IPS DF 6.9 (cell line): Measurements from ENCODE around the gene ANKRD33B.
"Not testable (repeated sequence)": the region's sequence is repeated elsewhere in the genome, so short reads cannot be mapped to it uniquely, and the experiment has no call there.

Source experiments
- DNase-seq: peaks from one replicate; pipeline ENCODE4 v3.0.0-alpha.2; 2013; ENCODE audit warnings: low read depth, low spot score
- H3K27ac ChIP-seq: one replicate; pipeline ENCODE4 v1.5.1; 2013; ENCODE audit warnings: low read length, control low read depth
- H3K27me3 ChIP-seq: 2 replicates; pipeline ENCODE4 v1.6.1; 2013; ENCODE audit warnings: mild to moderate bottlenecking, low read length; ENCODE audit not compliant: control insufficient read depth, insufficient read depth
- H3K36me3 ChIP-seq: 2 replicates; pipeline ENCODE4 v1.6.1; 2013; ENCODE audit warnings: low read length; ENCODE audit not compliant: control insufficient read depth, insufficient read depth
- H3K4me1 ChIP-seq: 2 replicates; pipeline ENCODE4 v1.6.1; 2013; ENCODE audit warnings: low read length; ENCODE audit not compliant: control insufficient read depth, insufficient read depth
- H3K4me3 ChIP-seq: 2 replicates; pipeline ENCODE4 v1.5.1; 2013; ENCODE audit warnings: mild to moderate bottlenecking, low read length
- H3K9me3 ChIP-seq: 2 replicates; pipeline ENCODE4 v1.6.1; 2013; ENCODE audit warnings: low read length, inconsistent platforms; ENCODE audit not compliant: control insufficient read depth, insufficient read depth
- WGBS: extraction: QIAGEN DNeasy Blood & Tissue Kit; methylation state at CpG from one replicate; pipeline ENCODE4 v1.1.7; 2013; ENCODE audit warnings: mixed read lengths, missing lambda C conversion rate; ENCODE audit not compliant: insufficient read length, insufficient coverage; 5-methylcytosine and 5-hydroxymethylcytosine counted together

Gene ANKRD33B

GRCh38 chr5:10548418-10549122, 15.3 kb upstream of the ANKRD33B start:
- Histone ChIP-seq H3K4me3 (no peak overlapping the region), H3K36me3 (no peaks in the 10 kb centered on the region), H3K27ac (no peak overlapping the region), H3K27me3 (no peaks in the 10 kb centered on the region), H3K9me3 (no peaks in the 10 kb centered on the region), H3K4me1 (peaks cover 5% of the 10 kb centered on the region; the same call in 1 of the 2 replicates)
- 100% methylated on average over 16 of the region's 48 CpGs for WGBS
- DNase-seq: no peak

- H3K27me3 ChIP-seq, DNase-seq, H3K9me3 ChIP-seq, H3K27ac ChIP-seq, H3K36me3 ChIP-seq, H3K4me3 ChIP-seq, H3K4me1 ChIP-seq: not testable (repeated sequence)
- no CpG with 5 or more reads among the region's 30 CpGs for WGBS
These were observed 14.8 kb upstream of the ANKRD33B start for GRCh38 chr5:10549123-10549514.

GRCh38 chr5:10550222-10550995, 13.5 kb upstream of the ANKRD33B start:
- no peak overlapping the region for H3K4me3 ChIP-seq
- H3K27me3 ChIP-seq: no peaks in the 10 kb centered on the region
- no peaks in the 10 kb centered on the region for H3K36me3 ChIP-seq
- no peaks in the 10 kb centered on the region for H3K9me3 ChIP-seq
- no peak for DNase-seq
- H3K4me1 ChIP-seq: peaks cover 5% of the 10 kb centered on the region; the same call in 1 of the 2 replicates
- no CpG with 5 or more reads among the region's 10 CpGs for WGBS
- no peak overlapping the region for H3K27ac ChIP-seq

- H3K27me3 ChIP-seq: no peaks in the 10 kb centered on the region
- no peak overlapping the region for H3K27ac ChIP-seq
- WGBS: no CpG with 5 or more reads among the region's 3 CpGs
- DNase-seq: no peak
- no peak overlapping the region for H3K4me3 ChIP-seq
- H3K4me1 ChIP-seq: peaks cover 5% of the 10 kb centered on the region; the same call in 1 of the 2 replicates
- H3K9me3 ChIP-seq: no peaks in the 10 kb centered on the region
- no peaks in the 10 kb centered on the region for H3K36me3 ChIP-seq
These were observed 12.1 kb upstream of the ANKRD33B start for GRCh38 chr5:10551782-10552138.

GRCh38 chr5:10552183-10553143, 11.4 kb upstream of the ANKRD33B start:
- H3K27me3 ChIP-seq: no peaks in the 10 kb centered on the region
- WGBS: no CpG with 5 or more reads among the region's 14 CpGs
- no peaks in the 10 kb centered on the region for H3K36me3 ChIP-seq
- H3K27ac ChIP-seq: no peak overlapping the region
- H3K4me3 ChIP-seq: no peak overlapping the region
- no peak for DNase-seq
- peaks cover 5% of the 10 kb centered on the region; the same call in 1 of the 2 replicates for H3K4me1 ChIP-seq
- H3K9me3 ChIP-seq: no peaks in the 10 kb centered on the region

- DNase-seq: no peak
- no peak overlapping the region for H3K4me3 ChIP-seq
- no peaks in the 10 kb centered on the region for H3K36me3 ChIP-seq
- H3K27ac ChIP-seq: no peak overlapping the region
- no peaks in the 10 kb centered on the region for H3K27me3 ChIP-seq
- peaks cover 5% of the 10 kb centered on the region; the same call in 1 of the 2 replicates for H3K4me1 ChIP-seq
- H3K9me3 ChIP-seq: no peaks in the 10 kb centered on the region
- no CpG with 5 or more reads among the region's 7 CpGs for WGBS
These were observed 10.4 kb upstream of the ANKRD33B start for GRCh38 chr5:10553476-10553875.

GRCh38 chr5:10555277-10555684, 8.6 kb upstream of the ANKRD33B start:
- no peaks in the 10 kb centered on the region for H3K9me3 ChIP-seq
- DNase-seq: no peak
- no CpG with 5 or more reads among the region's 8 CpGs for WGBS
- H3K36me3 ChIP-seq: no peaks in the 10 kb centered on the region
- H3K4me1 ChIP-seq: peaks cover 5% of the 10 kb centered on the region; the same call in 1 of the 2 replicates
- H3K27ac ChIP-seq: no peak overlapping the region
- H3K27me3 ChIP-seq: no peaks in the 10 kb centered on the region
- H3K4me3 ChIP-seq: no peak overlapping the region

- Histone ChIP-seq H3K36me3 (no peaks in the 10 kb centered on the region), H3K27ac (no peak overlapping the region), H3K4me3 (no peak overlapping the region), H3K9me3 (no peaks in the 10 kb centered on the region), H3K4me1 (peaks cover 5% of the 10 kb centered on the region; the same call in 1 of the 2 replicates), H3K27me3 (no peaks in the 10 kb centered on the region)
- DNase-seq: no peak
- no CpG with 5 or more reads among the region's 3 CpGs for WGBS
These were observed 7.5 kb upstream of the ANKRD33B start for GRCh38 chr5:10556289-10556807.

- WGBS: 100% methylated on average over 2 of the region's 11 CpGs
- H3K27ac ChIP-seq: no peak overlapping the region
These were observed 6.8 kb upstream of the ANKRD33B start for GRCh38 chr5:10556893-10557746.

More at GRCh38 chr5:10556893-10557746, 6.8 kb upstream of the ANKRD33B start:
- Histone ChIP-seq H3K9me3 (no peaks in the 10 kb centered on the region), H3K36me3 (no peaks in the 10 kb centered on the region), H3K27me3 (peaks cover under 1% of the 10 kb centered on the region), H3K4me1 (0 out of 2 replicates have a peak, but pooled peaks cover 4% of the 10 kb centered on the region), H3K4me3 (no peak overlapping the region)
- DNase-seq: no peak
